SK-MEL-5 (cell line): ENCODE results near the gene PUS7. TPM values are rescaled to one million over a fixed set of nuclear protein-coding genes. Genes with fewer than 3 reads are reported as not detected.
"Not testable (repeated sequence)": the region's sequence is repeated elsewhere in the genome, so short reads cannot be mapped to it uniquely, and the experiment has no call there.

Experiments used
- DNase-seq: peaks from one replicate; pipeline ENCODE4 v3.0.0-alpha.2; 2016; ENCODE audit warnings: low read depth, low spot score
- in situ Hi-C: cut with HindIII; loops from 2 replicates; pipeline ENCODE4 v1.10.0; 2016; ENCODE audit warnings: low sequenced_read_pairs, high pct_unique_total_duplicates, low pct_unique_long_range_greater_than_20kb
- total RNA-seq: library from RNA; depleted of rRNA; stranded (reverse); fragments of >200 nt; shearing (Covaris generic); gene quantifications from 2 replicates; pipeline ENCODE4 v1.2.3, GENCODE V29; 2014

Gene PUS7
- total RNA-seq, 1 experiment from 2014 or later, result 44.9 TPM

GRCh38 chr7:105515610-105516009, 6.5 kb downstream of the PUS7 start:
- in situ Hi-C loops, DNase-seq: not testable (repeated sequence)

GRCh38 chr7:105512926-105513526, 9.0 kb downstream of the PUS7 start:
- DNase-seq, result no peak
- in situ Hi-C loops, result no loop called here

GRCh38 chr7:105512415-105512814, 9.7 kb downstream of the PUS7 start:
- in situ Hi-C loops, result no loop called here
- no peak for DNase-seq

GRCh38 chr7:105502173-105502572, 19.9 kb downstream of the PUS7 start:
- no peak for DNase-seq
- in situ Hi-C loops, result no loop called here

GRCh38 chr7:105497016-105497415, 25.1 kb downstream of the PUS7 start:
- in situ Hi-C loops, result no loop called here
- no peak for DNase-seq

GRCh38 chr7:105496521-105496920, 25.6 kb downstream of the PUS7 start:
- no peak for DNase-seq
- in situ Hi-C loops, result no loop called here

GRCh38 chr7:105493923-105494315, 28.2 kb downstream of the PUS7 start:
- in situ Hi-C loops, result no loop called here
- DNase-seq, result no peak

- DNase-seq, result no peak
- in situ Hi-C loops, result no loop called here
These were observed 28.7 kb downstream of the PUS7 start for GRCh38 chr7:105493196-105493922.

GRCh38 chr7:105489409-105489808, 32.7 kb downstream of the PUS7 start:
- in situ Hi-C loops, result no loop called here
- no peak for DNase-seq

GRCh38 chr7:105487579-105488571, 34.2 kb downstream of the PUS7 start:
- in situ Hi-C loops, result no loop called here
- peak; percentile 43 for DNase-seq

GRCh38 chr7:105480931-105481330, 41.1 kb downstream of the PUS7 start:
- DNase-seq, result no peak
- in situ Hi-C loops, result no loop called here

GRCh38 chr7:105478606-105479005, 43.5 kb downstream of the PUS7 start:
- in situ Hi-C loops, result no loop called here
- DNase-seq, result no peak

- in situ Hi-C loops, result no loop called here
- DNase-seq, result no peak
These were observed 44.2 kb downstream of the PUS7 start for GRCh38 chr7:105477908-105478307.

GRCh38 chr7:105474045-105474444, 48.0 kb downstream of the PUS7 start:
- in situ Hi-C loops, result no loop called here

GRCh38 chr7:105473163-105473562, 48.9 kb downstream of the PUS7 start:
- no peak for DNase-seq
- in situ Hi-C loops, result no loop called here

More at GRCh38 chr7:105474045-105474444, 48.0 kb downstream of the PUS7 start:
- DNase-seq, result no peak

- in situ Hi-C loops, result no loop called here
- DNase-seq, result no peak
These were observed 51.2 kb downstream of the PUS7 start for GRCh38 chr7:105470846-105471245.

GRCh38 chr7:105470090-105470489, 52.0 kb downstream of the PUS7 start:
- in situ Hi-C loops, result no loop called here
- no peak for DNase-seq

- DNase-seq, result no peak
- in situ Hi-C loops, result no loop called here
These were observed 59.2 kb downstream of the PUS7 start for GRCh38 chr7:105462765-105463420.
